ENCODE data around the gene TPST1.

TPST1 gene

GRCh38 chr7:66198956-66199355, 6.2 kb upstream of the TPST1 start:
- DNase-seq (ENCODE audit: low spot score): no peak
- in situ Hi-C loops (cut with MboI; ENCODE audit: low sequenced_read_pairs, unreplicated experiment): no loop called here
- TF ChIP-seq CTCF (IDR thresholded peaks at IDR 0.05; ENCODE audit: borderline replicate concordance, control extremely low read depth, extremely low read depth, insufficient read depth, missing control alignments): no peak

GRCh38 chr7:66202441-66202840, 2.7 kb upstream of the TPST1 start:
- no peak for DNase-seq (ENCODE audit: low spot score)
- no peak for TF ChIP-seq CTCF (IDR thresholded peaks at IDR 0.05; ENCODE audit: borderline replicate concordance, control extremely low read depth, extremely low read depth, insufficient read depth, missing control alignments)
- in situ Hi-C loops (cut with MboI; ENCODE audit: low sequenced_read_pairs, unreplicated experiment): no loop called here

GRCh38 chr7:66205741-66206090, 582 bp downstream of the TPST1 start:
- in situ Hi-C loops (cut with MboI; ENCODE audit: low sequenced_read_pairs, unreplicated experiment): no loop called here
- DNase-seq (ENCODE audit: low spot score): no peak
- TF ChIP-seq CTCF (IDR thresholded peaks at IDR 0.05; ENCODE audit: borderline replicate concordance, control extremely low read depth, extremely low read depth, insufficient read depth, missing control alignments): no peak

GRCh38 chr7:66206119-66206933, 1.2 kb downstream of the TPST1 start:
- in situ Hi-C loops (cut with MboI; ENCODE audit: low sequenced_read_pairs, unreplicated experiment): no loop called here
- no peak for TF ChIP-seq CTCF (IDR thresholded peaks at IDR 0.05; ENCODE audit: borderline replicate concordance, control extremely low read depth, extremely low read depth, insufficient read depth, missing control alignments)
- no peak for DNase-seq (ENCODE audit: low spot score)

- no peak for TF ChIP-seq CTCF (IDR thresholded peaks at IDR 0.05; ENCODE audit: borderline replicate concordance, control extremely low read depth, extremely low read depth, insufficient read depth, missing control alignments)
- in situ Hi-C loops (cut with MboI; ENCODE audit: low sequenced_read_pairs, unreplicated experiment): no loop called here
- DNase-seq (ENCODE audit: low spot score): no peak
Measured at GRCh38 chr7:66206934-66207240, 1.8 kb downstream of the TPST1 start.

- no peak for DNase-seq (ENCODE audit: low spot score)
- no peak for TF ChIP-seq CTCF (IDR thresholded peaks at IDR 0.05; ENCODE audit: borderline replicate concordance, control extremely low read depth, extremely low read depth, insufficient read depth, missing control alignments)
- in situ Hi-C loops (cut with MboI; ENCODE audit: low sequenced_read_pairs, unreplicated experiment): no loop called here
Measured at GRCh38 chr7:66207540-66207939, 2.4 kb downstream of the TPST1 start.

Measured in GM13976 (cell line).